K562 (cell line): Measurements from ENCODE around the gene HYCC2. TPM values are rescaled to one million over a fixed set of nuclear protein-coding genes. Genes with fewer than 3 reads are reported as not detected.

Experiments used
- CBFA2T3 ChIP-seq: fragments of 450-650 bp; IDR thresholded peaks from 2 replicates; pipeline ENCODE4 v1.6.1; 2017
- FOXP4 ChIP-seq: sonication (generic); formaldehyde crosslinking; IDR thresholded peaks from 2 replicates; pipeline ENCODE4 v1.8.0; 2022; ENCODE audit warnings: mild to moderate bottlenecking, missing genetic modification reagents, borderline replicate concordance
- GATAD2B ChIP-seq: fragments of 450-650 bp; IDR thresholded peaks from 2 replicates; pipeline ENCODE4 v1.6.1; 2017; ENCODE audit warnings: mild to moderate bottlenecking, borderline replicate concordance
- MLLT1 ChIP-seq, 2 experiments: fragments of 450-650 bp; IDR thresholded peaks; 2 replicates each; pipeline ENCODE4 v1.6.1; 2016
- NR2F6 ChIP-seq: fragments of 450-650 bp; formaldehyde crosslinking; IDR thresholded peaks from 2 replicates; pipeline ENCODE4 v1.4.0; 2020; ENCODE audit warnings: mild to moderate bottlenecking
- NRF1 ChIP-seq, 2 experiments: fragments of 450-650 bp; IDR thresholded peaks in 1 of 2; conservative IDR thresholded peaks in 1 of 2; 2 replicates each; pipeline ENCODE4 v1.6.1; 2014; ENCODE audit warnings: mild to moderate bottlenecking in 2 of 2
- PHB ChIP-seq: fragments of 250-450 bp; sonication (Bioruptor Pico); IDR thresholded peaks from 2 replicates; pipeline ENCODE4 v1.5.0; 2021
- SMARCA4 ChIP-seq: fragments of 450-650 bp; IDR thresholded peaks from 2 replicates; pipeline ENCODE4 v1.6.1; 2016
- STAG1 ChIP-seq: sonication (generic); formaldehyde crosslinking; IDR thresholded peaks from 2 replicates; pipeline ENCODE4 v1.5.0; 2020; ENCODE audit warnings: missing genetic modification reagents, borderline replicate concordance
- SUPT5H ChIP-seq: fragments of 450-650 bp; IDR thresholded peaks from 2 replicates; pipeline ENCODE4 v1.6.1; 2016
- UBTF ChIP-seq, 2 experiments: IDR thresholded peaks; 2 replicates each; pipeline ENCODE4 v1.6.1; 2012; ENCODE audit warnings: improper control_type of control experiment in 2 of 2, low read depth in 2 of 2, low read length in 2 of 2, borderline replicate concordance in 1 of 2
- ZFP36 ChIP-seq: fragments of 150-350 bp; IDR thresholded peaks from 2 replicates; pipeline ENCODE4 v1.6.1; 2018; ENCODE audit warnings: low read length, low read depth; ENCODE audit not compliant: partially characterized antibody
- polyA plus RNA-seq, 8 experiments: library from polyadenylated mRNA; depleted of rRNA in 4 of 8; stranded (reverse) in 5 of 8; unstranded in 3 of 8; fragments of >200 nt; fragmentation: Nextera tagmentation in 2 of 8; fragmentation: Illumina TruSeq in 1 of 8; extraction: Ambion mirVana in 2 of 8; extraction: Trizol in 1 of 8; gene quantifications; 2 replicates each; pipeline versions ENCODE4 v1.2.1 to v1.2.3, GENCODE V29; 2011 to 2014; ENCODE audit warnings: inconsistent platforms in 1 of 8, missing spikeins in 1 of 8
- total RNA-seq, 7 experiments: library from RNA; depleted of rRNA in 6 of 7; stranded (reverse); fragments of >200 nt in 6 of 7; fragmentation: Illumina TruSeq in 2 of 7; extraction: Trizol in 2 of 7; gene quantifications; 2 replicates each; pipeline versions ENCODE4 v1.2.1 to v1.2.3, GENCODE V29; 2011 to 2021; ENCODE audit warnings: low replicate concordance in 1 of 7
- TF ChIP-seq, protein P1 (sequence below): fragments of 450-650 bp; formaldehyde crosslinking; IDR thresholded peaks from 2 replicates; pipeline ENCODE4 v1.4.0; 2020; ENCODE audit warnings: mild to moderate bottlenecking
- TF ChIP-seq, protein P2 (sequence below), 2 experiments: fragments of 450-650 bp; IDR thresholded peaks; 2 replicates each; pipeline ENCODE4 v1.6.1; 2018; ENCODE audit warnings: mild to moderate bottlenecking in 2 of 2, low read depth in 1 of 2; ENCODE audit not compliant: partially characterized antibody in 2 of 2

HYCC2 gene
- total and polyA plus RNA-seq, 9 of the 15 experiments (the other 6 are each of a cell fraction or from before 2014, with no cell fraction given) = 5.4 to 20.0 (median 9.8) TPM

- TF ChIP-seq FOXP4 (CRISPR knock-in tag) (peak; percentile 18; the same call in 1 of the 2 replicates), PHB (no peak), MLLT1 (IDR thresholded peaks at IDR 0.05) (peak in 1 of 2 experiments; percentile 8; a peak in 2 of 4 replicates), STAG1 (CRISPR knock-in tag) (no peak), CBFA2T3 (peak; percentile 30; the same call in 1 of the 2 replicates), GATAD2B (peak; percentile 31; the same call in 1 of the 2 replicates), SUPT5H (0 out of 2 replicates have a peak, but pooled peaks have one; percentile 27), UBTF (IDR thresholded peaks at IDR 0.05; ENCODE audit: borderline replicate concordance in 1 of 2, low read depth in 2 of 2, low read length in 2 of 2) (peak in 1 of 2 experiments; percentile 91; a peak in 3 of 4 replicates), NRF1 (conservative IDR thresholded peaks at IDR 0.05 in 1 of 2, IDR thresholded peaks at IDR 0.05 in 1 of 2) (peak; percentile 63 to 69; a peak in 3 of 4 replicates), NR2F6 (CRISPR knock-in tag) (no peak), SMARCA4 (peak; percentile 12; the same call in 1 of the 2 replicates), ZFP36 (no peak)
- TF ChIP-seq, protein P1, sequence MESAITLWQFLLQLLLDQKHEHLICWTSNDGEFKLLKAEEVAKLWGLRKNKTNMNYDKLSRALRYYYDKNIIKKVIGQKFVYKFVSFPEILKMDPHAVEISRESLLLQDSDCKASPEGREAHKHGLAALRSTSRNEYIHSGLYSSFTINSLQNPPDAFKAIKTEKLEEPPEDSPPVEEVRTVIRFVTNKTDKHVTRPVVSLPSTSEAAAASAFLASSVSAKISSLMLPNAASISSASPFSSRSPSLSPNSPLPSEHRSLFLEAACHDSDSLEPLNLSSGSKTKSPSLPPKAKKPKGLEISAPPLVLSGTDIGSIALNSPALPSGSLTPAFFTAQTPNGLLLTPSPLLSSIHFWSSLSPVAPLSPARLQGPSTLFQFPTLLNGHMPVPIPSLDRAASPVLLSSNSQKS = no peak
- TF ChIP-seq, protein P2, sequence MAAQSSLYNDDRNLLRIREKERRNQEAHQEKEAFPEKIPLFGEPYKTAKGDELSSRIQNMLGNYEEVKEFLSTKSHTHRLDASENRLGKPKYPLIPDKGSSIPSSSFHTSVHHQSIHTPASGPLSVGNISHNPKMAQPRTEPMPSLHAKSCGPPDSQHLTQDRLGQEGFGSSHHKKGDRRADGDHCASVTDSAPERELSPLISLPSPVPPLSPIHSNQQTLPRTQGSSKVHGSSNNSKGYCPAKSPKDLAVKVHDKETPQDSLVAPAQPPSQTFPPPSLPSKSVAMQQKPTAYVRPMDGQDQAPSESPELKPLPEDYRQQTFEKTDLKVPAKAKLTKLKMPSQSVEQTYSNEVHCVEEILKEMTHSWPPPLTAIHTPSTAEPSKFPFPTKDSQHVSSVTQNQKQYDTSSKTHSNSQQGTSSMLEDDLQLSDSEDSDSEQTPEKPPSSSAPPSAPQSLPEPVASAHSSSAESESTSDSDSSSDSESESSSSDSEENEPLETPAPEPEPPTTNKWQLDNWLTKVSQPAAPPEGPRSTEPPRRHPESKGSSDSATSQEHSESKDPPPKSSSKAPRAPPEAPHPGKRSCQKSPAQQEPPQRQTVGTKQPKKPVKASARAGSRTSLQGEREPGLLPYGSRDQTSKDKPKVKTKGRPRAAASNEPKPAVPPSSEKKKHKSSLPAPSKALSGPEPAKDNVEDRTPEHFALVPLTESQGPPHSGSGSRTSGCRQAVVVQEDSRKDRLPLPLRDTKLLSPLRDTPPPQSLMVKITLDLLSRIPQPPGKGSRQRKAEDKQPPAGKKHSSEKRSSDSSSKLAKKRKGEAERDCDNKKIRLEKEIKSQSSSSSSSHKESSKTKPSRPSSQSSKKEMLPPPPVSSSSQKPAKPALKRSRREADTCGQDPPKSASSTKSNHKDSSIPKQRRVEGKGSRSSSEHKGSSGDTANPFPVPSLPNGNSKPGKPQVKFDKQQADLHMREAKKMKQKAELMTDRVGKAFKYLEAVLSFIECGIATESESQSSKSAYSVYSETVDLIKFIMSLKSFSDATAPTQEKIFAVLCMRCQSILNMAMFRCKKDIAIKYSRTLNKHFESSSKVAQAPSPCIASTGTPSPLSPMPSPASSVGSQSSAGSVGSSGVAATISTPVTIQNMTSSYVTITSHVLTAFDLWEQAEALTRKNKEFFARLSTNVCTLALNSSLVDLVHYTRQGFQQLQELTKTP (IDR thresholded peaks at IDR 0.05; ENCODE audit: low read depth in 1 of 2, partially characterized antibody in 2 of 2) = peak in 1 of 2 experiments; percentile 38
Measured at GRCh38 chr2:201116115-201116958, 44.9 kb upstream of the HYCC2 start, which contains the start of gene CFLAR (continued).
